HepG2 (cell line): ENCODE data around the gene IL1RAPL1. TPM values are rescaled to one million over a fixed set of nuclear protein-coding genes. Genes with fewer than 3 reads are reported as not detected.

Experiments
- ATAC-seq: fragments of 200-7000 bp; cut with Tn5 transposase; 3 replicates; pipeline ENCODE4 v1.9.1; 2020; ENCODE audit warnings: mild to moderate bottlenecking, moderate library complexity
- BruUV-seq: library from RNA; stranded (reverse); fragments of 400-500 nt; replicated peaks from 2 replicates; lab custom pipeline; 2021; lab: Mats Ljungman, UMichigan
- CTCF ChIA-PET: fragments of 300-600 bp; formaldehyde crosslinking; extraction: SDS; loops from one replicate; lab custom pipeline; 2021; ENCODE audit warnings: low total read pairs, inconsistent platforms, low intra/inter-chr PET ratio; lab: Yijun Ruan, JAX
- POLR2A ChIA-PET: fragments of 350-600 bp; sonication (Branson Sonifier 250); formaldehyde crosslinking; loops from one replicate; lab custom pipeline; 2020; ENCODE audit warnings: antibody characterized with exemption, inconsistent platforms; lab: Yijun Ruan, JAX
- DNase-seq: peaks from one replicate; pipeline ENCODE4 v3.0.0-alpha.2; 2015; ENCODE audit warnings: low spot score
- FAIRE-seq: peaks from 3 replicates; lab custom pipeline; 2011; peaks lifted over from hg19 to GRCh38; lab: Jason Lieb, UNC
- H2AFZ ChIP-seq: one replicate; pipeline ENCODE4 v1.6.1; 2011; ENCODE audit warnings: low read length, inconsistent platforms
- H3K27ac ChIP-seq: fragments of 300-600 bp; 3 replicates; pipeline ENCODE4 v1.8.0; 2011; ENCODE audit warnings: mixed run types, mild to moderate bottlenecking, mixed read lengths, low read length, inconsistent platforms; ENCODE audit not compliant: insufficient read depth; ENCODE audit errors: extremely low read length
- H3K27me3 ChIP-seq, 2 experiments: fragments of 200-600 bp in 1 of 2; 2 replicates in 1 of 2; 3 replicates in 1 of 2; pipeline versions ENCODE4 v1.6.0 to v1.8.0; 2011; ENCODE audit warnings: low read length in 2 of 2, mild to moderate bottlenecking in 2 of 2, moderate library complexity in 2 of 2, inconsistent platforms in 1 of 2; ENCODE audit not compliant: insufficient read depth in 2 of 2, control insufficient read depth in 1 of 2
- H3K36me3 ChIP-seq, 2 experiments: fragments of 200-600 bp in 1 of 2; replicated peaks in 1 of 2; 2 replicates in 1 of 2; 3 replicates in 1 of 2; pipeline versions ENCODE4 v1.5.1 to v1.8.0; 2011; ENCODE audit warnings: low read length in 2 of 2, inconsistent platforms in 1 of 2; ENCODE audit not compliant: insufficient read depth in 2 of 2, control insufficient read depth in 1 of 2
- H3K4me1 ChIP-seq: 2 replicates; pipeline ENCODE4 v1.5.1; 2012; ENCODE audit warnings: low read length, inconsistent platforms; ENCODE audit not compliant: insufficient read depth
- H3K4me2 ChIP-seq: 2 replicates; pipeline ENCODE4 v1.6.0; 2011; ENCODE audit warnings: low read depth, low read length, inconsistent platforms
- H3K4me3 ChIP-seq, 3 experiments: fragments of 200-600 bp in 1 of 3; sonication (generic), shearing (Covaris generic) in 1 of 3; replicated peaks in 1 of 3; 2 replicates each; pipeline ENCODE4 v1.5.1; 2011 to 2016; ENCODE audit warnings: low read length in 3 of 3, inconsistent platforms in 2 of 3, low read depth in 2 of 3, mild to moderate bottlenecking in 2 of 3, control low read depth in 1 of 3, mixed read lengths in 1 of 3; ENCODE audit not compliant: insufficient read depth in 1 of 3
- H3K79me2 ChIP-seq: one replicate; pipeline ENCODE4 v1.6.1; 2011; ENCODE audit warnings: low read length, inconsistent platforms; ENCODE audit not compliant: insufficient read depth
- H3K9ac ChIP-seq: 2 replicates; pipeline ENCODE4 v1.6.0; 2011; ENCODE audit warnings: mild to moderate bottlenecking, low read depth, low read length, inconsistent platforms; ENCODE audit not compliant: insufficient read depth
- H3K9me3 ChIP-seq: 2 replicates; pipeline ENCODE4 v1.5.1; 2012; ENCODE audit warnings: mild to moderate bottlenecking, low read length
- H4K20me1 ChIP-seq: 2 replicates; pipeline ENCODE4 v1.6.0; 2011; ENCODE audit warnings: inconsistent platforms, mild to moderate bottlenecking, low read length, moderate library complexity; ENCODE audit not compliant: insufficient read depth
- TCF12 ChIP-seq, 2 experiments: fragments of 450-650 bp in 1 of 2; sonication (generic) in 1 of 2; formaldehyde crosslinking in 1 of 2; IDR thresholded peaks; 2 replicates each; pipeline versions ENCODE4 v1.6.1 to v1.8.0; 2017 to 2022; ENCODE audit warnings: antibody characterized with exemption in 1 of 2, mild to moderate bottlenecking in 1 of 2, missing genetic modification reagents in 1 of 2, moderate library complexity in 1 of 2
- ZNF205 ChIP-seq: IDR thresholded peaks from 2 replicates; pipeline ENCODE4 v1.6.1; 2018; ENCODE audit warnings: missing biosample characterization, missing genetic modification reagents
- ZNF468 ChIP-seq: sonication (generic); formaldehyde crosslinking; IDR thresholded peaks from 2 replicates; pipeline ENCODE4 v1.8.0; 2022; ENCODE audit warnings: mild to moderate bottlenecking, moderate library complexity, missing genetic modification reagents
- ZNF782 ChIP-seq: sonication (generic); formaldehyde crosslinking; IDR thresholded peaks from 2 replicates; pipeline ENCODE4 v1.4.0; 2020; ENCODE audit warnings: missing genetic modification reagents, mild to moderate bottlenecking, borderline replicate concordance
- WGBS: methylation state at CpG from one replicate; pipeline ENCODE4 v1.1.6; 2017; ENCODE audit warnings: low lambda C conversion rate; 5-methylcytosine and 5-hydroxymethylcytosine counted together
- in situ Hi-C: cut with HindIII; loops from 2 replicates; pipeline ENCODE4 v1.10.0; 2017; ENCODE audit warnings: low pct_unique_long_range_greater_than_20kb; ENCODE audit not compliant: extremely low pct_ligation_motif_present
- intact Hi-C: fragments of 100-400 bp; cut with micrococcal nuclease; formaldehyde crosslinking; loops from one replicate; pipeline ENCODE4 v1.10.0; 2022; ENCODE audit not compliant: unreplicated experiment
- polyA plus RNA-seq, 8 experiments: library from polyadenylated mRNA; depleted of rRNA in 3 of 8; stranded (reverse) in 7 of 8; unstranded in 1 of 8; fragments of >200 nt; fragmentation: Illumina TruSeq in 4 of 8; extraction: Trizol in 4 of 8; gene quantifications; 2 replicates each; pipeline versions ENCODE4 v1.2.1 to v1.2.3, GENCODE V29; 2011 to 2016; ENCODE audit warnings: low read depth in 4 of 8, missing spikeins in 1 of 8, mixed read lengths in 1 of 8; ENCODE audit not compliant: insufficient read depth in 1 of 8
- total RNA-seq, 5 experiments: library from RNA; depleted of rRNA; stranded (reverse); fragments of >200 nt; fragmentation: Illumina TruSeq; extraction: Trizol; gene quantifications; 2 replicates each; pipeline ENCODE4 v1.2.3, GENCODE V29; 2016; ENCODE audit warnings: low read depth in 1 of 5
- TF ChIP-seq, protein P1 (sequence below): sonication (generic); formaldehyde crosslinking; IDR thresholded peaks from 2 replicates; pipeline ENCODE4 v1.4.0; 2020; ENCODE audit warnings: low read depth, missing genetic modification reagents

Gene IL1RAPL1
- total and polyA plus RNA-seq, 2 of the 13 experiments (the other 11 are each of a cell fraction or from before 2014, with no cell fraction given): 0.04 TPM; not detected in 1

DNA sequence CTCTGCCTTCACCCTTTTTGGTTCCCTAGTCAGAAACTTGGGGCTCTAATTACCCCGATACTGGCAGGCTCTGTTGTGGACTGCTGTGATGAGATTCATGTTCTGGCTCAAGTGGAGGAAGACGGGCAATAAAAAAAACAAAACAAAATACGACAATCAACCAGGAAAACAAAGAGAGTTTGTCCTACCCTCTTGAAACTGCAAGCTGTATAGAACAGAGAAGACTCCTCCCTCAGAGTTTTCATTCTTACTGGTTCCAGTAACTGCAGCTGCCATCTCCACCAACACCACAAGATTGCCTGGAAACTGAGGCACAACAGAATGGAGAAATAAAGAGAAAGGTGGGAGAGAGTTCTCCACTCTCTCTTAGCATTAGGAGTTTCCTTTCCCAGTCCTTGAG lies 11.1 kb upstream of the IL1RAPL1 start:
- H2AFZ ChIP-seq: no peak overlapping the region
- no peak overlapping the region for H3K27ac ChIP-seq
- TF ChIP-seq ZNF205 (CRISPR knock-in tag) (no peak), ZNF782 (CRISPR knock-in tag) (no peak), TCF12 (IDR thresholded peaks at IDR 0.05) (no peak), TCF12 (CRISPR knock-in tag; IDR thresholded peaks at IDR 0.05) (no peak), ZNF468 (no peak)
- TF ChIP-seq, protein P1, sequence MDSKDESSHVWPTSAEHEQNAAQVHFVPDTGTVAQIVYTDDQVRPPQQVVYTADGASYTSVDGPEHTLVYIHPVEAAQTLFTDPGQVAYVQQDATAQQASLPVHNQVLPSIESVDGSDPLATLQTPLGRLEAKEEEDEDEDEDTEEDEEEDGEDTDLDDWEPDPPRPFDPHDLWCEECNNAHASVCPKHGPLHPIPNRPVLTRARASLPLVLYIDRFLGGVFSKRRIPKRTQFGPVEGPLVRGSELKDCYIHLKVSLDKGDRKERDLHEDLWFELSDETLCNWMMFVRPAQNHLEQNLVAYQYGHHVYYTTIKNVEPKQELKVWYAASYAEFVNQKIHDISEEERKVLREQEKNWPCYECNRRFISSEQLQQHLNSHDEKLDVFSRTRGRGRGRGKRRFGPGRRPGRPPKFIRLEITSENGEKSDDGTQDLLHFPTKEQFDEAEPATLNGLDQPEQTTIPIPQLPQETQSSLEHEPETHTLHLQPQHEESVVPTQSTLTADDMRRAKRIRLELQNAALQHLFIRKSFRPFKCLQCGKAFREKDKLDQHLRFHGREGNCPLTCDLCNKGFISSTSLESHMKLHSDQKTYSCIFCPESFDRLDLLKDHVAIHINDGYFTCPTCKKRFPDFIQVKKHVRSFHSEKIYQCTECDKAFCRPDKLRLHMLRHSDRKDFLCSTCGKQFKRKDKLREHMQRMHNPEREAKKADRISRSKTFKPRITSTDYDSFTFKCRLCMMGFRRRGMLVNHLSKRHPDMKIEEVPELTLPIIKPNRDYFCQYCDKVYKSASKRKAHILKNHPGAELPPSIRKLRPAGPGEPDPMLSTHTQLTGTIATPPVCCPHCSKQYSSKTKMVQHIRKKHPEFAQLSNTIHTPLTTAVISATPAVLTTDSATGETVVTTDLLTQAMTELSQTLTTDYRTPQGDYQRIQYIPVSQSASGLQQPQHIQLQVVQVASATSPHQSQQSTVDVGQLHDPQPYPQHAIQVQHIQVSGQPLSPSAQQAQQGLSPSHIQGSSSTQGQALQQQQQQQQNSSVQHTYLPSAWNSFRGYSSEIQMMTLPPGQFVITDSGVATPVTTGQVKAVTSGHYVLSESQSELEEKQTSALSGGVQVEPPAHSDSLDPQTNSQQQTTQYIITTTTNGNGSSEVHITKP (CRISPR knock-in tag): no peak
- no peak overlapping the region for H3K4me2 ChIP-seq
- POLR2A ChIA-PET: no interaction called here
- in situ Hi-C loops (no loop called here), intact Hi-C loops (no loop called here)
- FAIRE-seq (no peak), DNase-seq (no peak), ATAC-seq (no peak)
- no peak overlapping the region for H3K9ac ChIP-seq
- no peaks in the 10 kb centered on the region for H3K9me3 ChIP-seq
- H3K79me2 ChIP-seq: no peaks in the 10 kb centered on the region
- H3K4me3 ChIP-seq: no peak overlapping the region
- H3K36me3 ChIP-seq: no peaks in the 10 kb centered on the region
- H3K27me3 ChIP-seq: no peaks in the 10 kb centered on the region
- 0% methylated on average over 3 of the region's 3 CpGs for WGBS
- no peaks in the 10 kb centered on the region for H4K20me1 ChIP-seq
- no TSS peak for BruUV-seq
- CTCF ChIA-PET: no interaction called here
- no peaks in the 10 kb centered on the region for H3K4me1 ChIP-seq
